ENCODE data around the gene OPRL1. TPM values are rescaled to one million over a fixed set of nuclear protein-coding genes. Genes with fewer than 3 reads are reported as not detected.
A peak's percentile ranks its signal among the peaks of the same experiment; 100 is the strongest.
"Not testable (repeated sequence)": the region's sequence is repeated elsewhere in the genome, so short reads cannot be mapped to it uniquely, and the experiment has no call there.

OPRL1 gene
- total RNA-seq, 1 donor from 2014 or later = 5.4 TPM

DNA sequence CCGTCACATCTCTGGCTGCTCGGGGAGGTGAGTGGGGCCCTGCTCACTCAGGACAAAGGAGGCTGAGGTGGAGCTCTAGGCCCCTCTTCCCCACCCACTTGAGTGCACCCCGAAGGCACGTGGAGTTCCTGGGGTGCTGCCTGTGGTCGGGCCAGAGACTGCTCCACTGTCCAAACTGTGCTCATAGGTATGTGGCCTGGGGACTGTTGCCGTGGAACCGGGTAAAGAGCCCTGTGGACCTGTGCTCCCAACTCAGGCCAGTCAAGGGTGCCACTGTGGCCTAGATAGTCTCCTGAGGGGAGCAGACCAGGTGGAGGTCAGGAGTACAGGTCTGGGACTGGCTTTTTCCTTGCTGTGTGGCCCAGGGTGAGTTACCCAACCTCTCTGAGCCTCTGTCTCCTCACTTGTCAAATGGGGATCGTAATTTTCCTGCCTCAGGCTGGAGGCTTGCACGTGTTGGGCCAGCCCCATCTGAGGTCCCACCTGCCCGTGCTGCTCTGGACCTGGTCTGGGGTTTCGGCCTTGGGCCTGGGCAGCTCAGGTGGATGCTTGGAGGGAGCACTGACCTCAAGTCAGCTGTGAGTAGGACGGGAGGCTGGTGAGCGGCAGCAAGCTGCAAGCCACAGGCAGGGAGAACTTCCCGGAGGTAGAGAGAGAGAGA, 39.9 kb downstream of the OPRL1 start:
- no peak for DNase-seq

DNA sequence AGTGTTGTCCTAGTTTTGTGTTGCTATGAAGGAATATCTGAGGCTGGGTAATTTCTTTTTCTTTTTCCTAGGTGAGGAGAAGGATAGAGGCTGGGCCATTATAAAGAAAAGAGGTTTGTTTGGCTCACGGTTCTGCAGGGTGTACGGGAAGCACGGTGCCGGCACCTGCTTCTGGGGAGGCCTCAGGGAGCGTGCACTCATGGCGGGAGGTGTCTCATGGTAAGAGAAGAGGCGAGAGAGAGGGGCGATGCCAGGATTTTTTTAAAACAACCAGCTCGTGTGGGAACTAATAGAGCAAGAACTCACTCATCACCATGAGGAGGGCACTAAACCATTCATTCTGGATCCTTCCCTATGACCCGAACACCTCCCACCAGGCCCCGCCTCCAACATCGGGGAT, 41.7 kb downstream of the OPRL1 start:
- DNase-seq = no peak

DNA sequence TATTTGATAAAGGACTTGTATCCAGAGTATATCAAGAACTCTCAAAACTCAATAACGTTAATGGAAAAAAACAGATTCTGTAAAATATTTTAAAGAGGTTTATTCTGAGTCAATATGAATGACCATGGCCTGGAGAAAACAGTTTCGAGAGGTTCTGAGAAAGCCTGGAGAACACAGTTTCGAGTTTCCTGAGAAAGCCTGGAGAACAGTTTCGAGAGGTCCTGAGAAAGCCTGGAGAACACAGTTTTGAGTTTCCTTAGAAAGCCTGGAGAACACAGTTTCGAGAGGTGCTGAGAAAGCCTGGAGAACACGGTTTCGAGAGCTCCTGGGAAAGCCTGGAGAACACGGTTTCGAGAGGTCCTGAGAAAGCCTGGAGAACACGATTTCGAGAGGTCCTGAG, 43.0 kb downstream of the OPRL1 start:
- not testable (repeated sequence) for DNase-seq

GRCh38 chr20:64123517-64123916, 43.6 kb downstream of the OPRL1 start:
- not testable (repeated sequence) for DNase-seq

GRCh38 chr20:64129146-64129782, 49.4 kb downstream of the OPRL1 start:
- no peak for DNase-seq

DNA sequence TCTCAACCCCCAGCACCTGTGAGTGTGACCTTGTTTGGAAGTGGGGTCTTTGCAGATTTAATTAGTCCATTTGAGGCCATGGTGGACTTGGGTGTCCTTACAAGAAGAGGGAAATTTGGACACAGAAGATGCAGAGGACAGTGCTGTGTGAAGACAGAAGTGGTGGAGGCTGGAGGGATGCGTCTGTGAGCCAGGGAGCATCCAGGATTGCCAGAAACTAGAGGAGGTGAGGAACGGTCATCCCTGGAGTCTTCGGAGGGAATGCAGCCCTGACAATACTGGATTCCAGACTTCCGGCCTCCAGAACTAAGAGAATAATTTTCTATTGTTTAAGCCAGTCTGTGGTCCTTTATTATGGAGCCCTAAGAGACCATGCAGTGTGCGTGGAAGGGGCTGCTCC, 50.4 kb downstream of the OPRL1 start:
- DNase-seq = peak; percentile 17

GRCh38 chr20:64130876-64131275, 51.0 kb downstream of the OPRL1 start:
- no peak for DNase-seq

DNA sequence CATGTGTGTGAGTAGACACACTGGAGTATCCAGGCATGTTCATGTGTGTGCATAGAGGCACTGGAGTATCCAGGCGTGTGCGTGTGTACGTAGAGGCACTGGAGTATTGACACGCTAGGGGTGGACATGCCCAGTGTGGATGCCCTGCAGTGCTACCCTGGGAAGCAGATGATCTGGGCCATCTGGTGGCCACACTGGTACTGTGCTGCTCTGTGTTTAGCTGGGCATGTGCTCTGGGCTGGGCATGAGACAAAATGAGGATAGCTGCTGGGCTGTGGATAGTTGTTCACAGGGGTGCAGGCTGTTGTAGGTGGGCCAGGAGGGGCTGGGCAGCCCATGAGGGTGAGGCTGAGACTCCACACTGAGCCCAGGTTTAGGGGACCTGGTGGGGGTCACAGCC, 51.5 kb downstream of the OPRL1 start:
- peak; percentile 36 for DNase-seq

- peak; percentile 26 for DNase-seq
Observed at GRCh38 chr20:64133951-64134407, 54.1 kb downstream of the OPRL1 start.

DNA sequence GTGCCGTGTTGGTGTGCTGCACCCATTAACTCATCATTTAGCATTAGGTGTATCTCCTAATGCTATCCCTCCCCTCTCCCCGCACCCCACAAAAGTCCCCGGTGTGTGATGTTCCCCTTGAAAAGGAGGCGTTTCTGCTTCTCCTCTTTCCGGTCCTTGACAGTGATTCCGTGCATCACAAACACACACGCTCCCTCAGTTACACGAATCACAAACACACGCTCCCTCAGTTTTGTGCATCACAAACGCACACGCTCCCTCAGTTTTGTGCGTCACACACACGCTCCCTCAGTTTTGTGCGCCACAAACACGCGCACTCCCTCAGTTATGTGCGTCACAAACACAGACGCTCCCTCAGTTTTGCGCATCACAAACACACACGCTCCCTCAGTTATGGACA, 54.9 kb downstream of the OPRL1 start:
- not testable (repeated sequence) for DNase-seq

DNA sequence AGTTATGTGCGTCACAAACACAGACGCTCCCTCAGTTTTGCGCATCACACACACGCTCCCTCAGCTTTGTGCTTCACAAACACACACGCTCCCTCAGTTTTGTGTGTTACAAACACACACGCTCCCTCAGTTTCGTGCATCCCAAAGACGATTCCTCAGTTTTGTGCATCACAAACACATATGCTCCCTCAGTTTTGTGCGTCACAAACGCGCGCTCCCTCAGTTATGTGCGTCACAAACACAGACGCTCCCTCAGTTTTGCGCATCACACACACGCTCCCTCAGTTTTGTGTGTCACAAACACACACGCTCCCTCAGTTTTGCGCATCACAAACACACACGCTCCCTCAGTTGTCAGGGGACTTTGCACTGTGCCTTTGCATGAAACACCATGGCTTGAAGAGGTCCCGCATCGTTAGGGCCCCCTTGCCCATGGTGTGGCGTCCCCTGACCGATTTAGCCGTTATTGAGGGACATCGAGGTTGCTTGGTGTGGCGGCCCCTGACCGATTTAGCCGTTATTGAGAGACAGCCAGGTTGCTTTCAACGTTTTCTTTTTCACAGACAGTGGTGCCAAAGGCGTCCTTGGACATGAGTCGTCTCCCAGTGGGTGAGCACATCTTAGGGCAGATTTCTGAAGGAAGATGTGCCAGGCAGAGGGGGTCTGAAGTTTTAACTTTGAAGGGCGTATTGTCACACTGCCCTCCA, 56.3 kb downstream of the OPRL1 start:
- DNase-seq = no peak

DNA sequence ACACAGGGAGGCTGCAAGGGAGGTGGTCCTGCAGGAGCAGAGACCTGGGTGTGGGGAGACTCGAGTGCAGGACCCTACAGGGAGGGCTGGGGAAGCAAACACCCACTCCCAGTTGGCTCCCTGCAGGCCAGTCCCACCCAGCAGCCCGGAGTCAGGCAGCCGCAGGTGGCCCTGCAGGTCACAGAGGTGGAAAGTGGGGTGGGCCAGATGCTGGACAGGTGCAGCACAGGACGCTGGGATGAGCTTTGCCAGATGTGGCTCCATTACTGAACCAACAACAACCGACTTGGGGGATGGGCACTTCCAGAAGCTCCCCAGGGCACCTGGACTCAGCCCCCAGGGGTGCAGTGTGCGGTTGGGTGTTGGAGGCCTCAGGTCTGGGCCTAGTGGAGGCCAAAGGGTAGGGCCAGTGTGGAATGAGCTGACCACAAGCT, 57.7 kb downstream of the OPRL1 start:
- no peak for DNase-seq

GRCh38 chr20:64138276-64138815, 58.5 kb downstream of the OPRL1 start:
- DNase-seq = no peak

DNA sequence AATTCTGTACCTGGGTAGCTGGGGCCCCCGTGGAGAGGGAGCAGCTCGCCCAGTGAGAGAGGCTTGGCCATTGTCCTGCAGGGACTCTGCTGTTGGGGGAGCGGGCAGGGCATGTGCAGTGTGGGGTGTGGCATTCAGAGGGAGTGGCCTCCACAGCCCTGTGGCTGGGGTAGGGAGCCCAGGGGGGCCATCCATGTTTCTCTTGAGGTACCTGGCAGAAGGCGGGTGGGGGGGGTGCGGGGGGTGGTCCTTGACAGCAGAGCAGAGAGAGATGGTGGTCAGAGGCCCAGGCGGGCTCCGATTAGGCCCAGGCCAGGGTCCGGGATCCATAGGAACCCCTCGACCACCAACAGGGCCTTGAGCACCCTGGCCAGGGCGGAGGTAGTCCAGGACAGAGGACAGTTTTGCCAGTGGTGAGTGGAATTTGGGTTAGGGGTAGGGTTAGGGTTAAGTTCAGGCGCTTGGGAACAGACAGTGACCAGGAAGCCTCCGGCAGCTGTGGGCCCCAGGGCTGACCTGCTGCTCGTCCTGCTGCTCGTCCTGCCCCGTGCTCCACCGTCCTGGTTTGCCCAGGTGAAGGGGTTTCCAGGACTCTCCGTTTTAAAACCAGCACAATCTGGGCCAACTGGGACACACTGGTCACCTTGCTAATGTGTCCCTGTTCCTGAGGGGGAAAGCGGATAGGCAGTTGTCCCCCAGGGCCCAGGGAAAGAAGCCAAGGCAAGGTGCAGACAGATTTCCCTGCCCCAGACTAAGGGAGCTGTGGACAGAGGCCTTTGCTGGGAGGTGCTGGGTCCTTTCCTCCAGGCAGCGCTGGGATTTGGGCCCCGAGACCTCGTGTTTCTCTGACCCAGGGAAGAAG, 59.5 kb downstream of the OPRL1 start:
- DNase-seq = no peak

DNA sequence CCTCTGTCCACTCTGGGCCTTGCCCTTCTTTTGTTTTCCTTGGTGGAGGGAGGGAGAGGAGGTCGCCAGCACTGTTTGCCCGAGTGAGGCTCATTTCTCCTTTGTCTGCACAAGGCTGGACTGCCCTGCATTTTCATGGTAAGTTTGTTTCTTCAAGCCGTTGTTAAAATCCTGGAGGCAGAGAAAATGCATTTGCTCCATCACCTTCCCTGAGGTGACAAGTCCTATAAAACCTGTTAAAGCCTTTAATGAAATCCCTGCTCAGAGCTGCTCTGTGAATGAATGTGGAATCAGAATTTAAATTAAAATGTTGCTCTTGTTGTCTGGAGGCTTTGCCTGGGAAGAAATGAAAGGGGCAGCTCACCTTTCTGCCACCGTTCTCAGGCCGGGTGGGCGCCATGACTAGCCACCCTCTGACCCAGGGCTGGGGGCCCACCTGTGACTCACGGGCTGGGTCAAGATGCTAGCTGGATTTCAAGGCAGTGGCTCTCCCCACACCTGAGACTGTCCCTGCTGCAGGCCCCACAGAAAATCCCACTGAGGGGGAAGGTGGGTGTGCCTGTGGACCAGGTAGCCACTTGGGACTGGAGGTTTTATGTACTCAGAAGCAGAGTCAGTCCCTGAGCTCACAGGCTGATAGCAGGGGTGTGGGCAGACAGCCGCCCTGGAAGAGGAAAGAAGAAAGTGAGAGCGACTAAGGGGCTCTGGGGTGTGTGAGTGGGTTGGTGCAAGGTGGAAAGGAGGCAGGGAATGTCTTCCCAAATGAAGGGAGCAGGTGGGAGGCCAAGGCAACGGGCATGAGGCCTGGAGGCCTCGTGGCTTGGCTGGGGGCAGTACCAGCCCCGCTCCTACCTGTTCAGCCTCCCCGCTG, 60.4 kb downstream of the OPRL1 start:
- no peak for DNase-seq

DNA sequence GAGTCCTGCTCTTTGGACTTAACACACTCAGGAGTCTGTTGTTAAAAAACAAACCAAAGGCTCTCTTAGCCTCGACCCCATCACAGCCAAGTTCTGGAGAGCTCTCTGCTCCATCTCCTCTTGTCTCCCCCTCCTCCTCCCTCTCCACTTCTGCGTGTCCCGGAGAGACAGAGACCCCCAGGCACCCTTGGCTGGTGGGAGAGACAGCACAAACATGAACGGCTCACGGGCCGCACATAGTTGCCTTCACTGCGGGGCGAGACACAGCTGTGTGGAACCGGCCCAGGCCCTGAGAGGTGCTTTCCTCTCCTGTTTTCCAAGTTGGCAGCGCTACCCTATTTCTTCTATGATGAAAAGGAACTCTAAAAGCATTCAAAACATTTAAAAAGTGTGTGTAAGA, 61.1 kb downstream of the OPRL1 start:
- DNase-seq = no peak

DNA sequence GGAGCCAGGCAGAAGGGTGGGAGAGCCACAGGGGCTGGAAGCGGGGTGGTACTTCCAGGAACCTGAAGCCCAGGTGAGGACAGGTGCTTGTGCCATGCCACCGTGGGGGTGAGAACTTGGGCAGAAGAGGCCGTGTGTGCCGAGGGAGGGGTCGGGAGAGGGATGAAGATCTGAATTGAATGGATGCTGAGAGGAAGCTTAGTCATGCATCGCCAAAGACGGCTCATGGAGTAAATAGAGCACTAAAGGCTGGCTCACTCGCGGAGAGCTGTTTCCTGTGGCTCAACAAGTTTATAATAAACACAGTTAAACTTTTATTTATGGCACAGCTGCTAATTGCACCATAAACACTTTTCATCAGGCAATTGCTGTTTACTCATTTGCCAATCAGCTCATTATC, 62.7 kb downstream of the OPRL1 start:
- DNase-seq = peak; percentile 46

DNA sequence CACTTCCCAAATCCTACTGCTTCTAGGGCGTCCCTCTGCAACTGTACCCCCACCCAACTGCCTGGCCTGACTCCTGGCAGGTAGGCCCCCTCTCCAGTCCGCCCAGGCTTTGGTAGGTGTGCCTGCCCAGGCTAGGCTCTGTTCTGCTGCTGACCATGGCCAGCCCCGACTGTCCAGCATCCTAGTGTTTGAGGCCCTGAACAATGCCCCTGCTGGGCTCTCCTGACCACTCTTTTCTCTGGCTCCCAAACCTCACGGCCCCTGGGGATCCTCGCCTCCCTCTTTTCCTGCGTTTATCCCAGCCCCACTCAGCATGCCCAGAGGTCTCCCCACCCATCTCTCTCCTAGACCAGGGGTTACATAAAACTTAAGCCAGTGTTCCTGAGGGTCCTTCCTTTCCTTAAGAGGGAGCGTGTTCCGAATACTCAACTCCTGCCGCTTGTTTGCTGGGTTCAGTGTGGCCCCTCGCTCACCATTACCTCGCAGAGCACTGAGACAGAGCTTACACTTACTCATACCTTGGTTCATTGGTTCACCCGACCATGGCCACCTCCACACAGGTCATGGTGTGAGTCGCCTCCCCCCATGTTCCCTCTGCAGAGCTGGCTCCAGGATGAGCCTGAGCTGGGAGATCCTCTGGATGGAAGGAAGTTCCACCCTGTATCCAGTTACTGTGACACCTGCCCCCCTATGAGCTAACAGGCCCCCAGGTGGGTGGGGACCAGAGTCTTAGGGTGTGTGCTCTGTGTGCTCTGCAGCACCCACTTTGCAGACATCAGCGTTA, 63.3 kb downstream of the OPRL1 start:
- no peak for DNase-seq

DNA sequence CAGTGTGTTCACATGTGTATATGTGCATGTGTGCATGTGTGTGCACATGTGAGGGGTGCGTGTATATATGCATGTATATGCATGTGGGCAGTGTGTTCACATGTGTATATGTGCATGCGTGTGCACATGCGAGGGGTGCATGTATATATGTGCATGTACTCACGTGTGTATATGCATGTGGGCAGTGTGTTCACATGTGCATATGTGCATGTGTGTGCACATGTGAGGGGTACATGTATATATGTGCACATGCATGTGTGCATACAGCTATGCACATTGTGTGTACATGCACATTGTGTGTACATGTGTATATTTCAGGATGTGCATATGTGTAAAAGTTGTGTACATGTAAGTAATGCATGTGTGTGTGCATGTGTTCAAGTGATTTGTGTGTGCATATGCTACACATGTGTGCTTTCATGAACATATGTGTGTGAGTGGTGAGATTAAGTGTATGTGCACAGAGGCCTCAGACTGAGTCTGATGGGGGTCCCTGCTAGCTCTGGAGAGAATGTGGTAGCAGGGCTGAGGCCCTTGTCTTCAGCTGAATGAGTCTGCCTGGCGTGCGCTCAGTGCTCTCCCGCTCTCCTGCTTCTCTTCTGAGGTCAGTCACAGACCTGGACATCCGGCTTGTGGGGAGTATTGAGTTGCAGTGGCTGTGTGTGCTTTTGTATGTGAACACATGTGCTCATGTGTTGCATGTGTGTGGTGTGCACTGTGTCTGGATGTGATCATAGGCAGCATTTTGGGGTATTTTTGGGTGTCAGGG, 64.4 kb downstream of the OPRL1 start:
- no peak for DNase-seq
